IMR-90 (cell line): Measurements from ENCODE around the gene NFKBIE. TPM values are rescaled to one million over a fixed set of nuclear protein-coding genes. Genes with fewer than 3 reads are reported as not detected.

Experiments
- ATAC-seq: fragments of 200-7000 bp; cut with Tn5 transposase; 2 replicates; pipeline ENCODE4 v1.9.1; 2020; ENCODE audit warnings: low read depth, mild to moderate bottlenecking, moderate library complexity
- BruUV-seq: library from RNA; stranded (reverse); fragments of 400-500 nt; replicated peaks from 2 replicates; lab custom pipeline; 2021; lab: Mats Ljungman, UMichigan
- CTCF ChIA-PET: fragments of 300-600 bp; formaldehyde crosslinking; extraction: SDS; loops from one replicate; lab custom pipeline; 2021; ENCODE audit warnings: antibody characterized with exemption; lab: Yijun Ruan, JAX
- POLR2A ChIA-PET: fragments of 300-600 bp; sonication (Branson Sonifier 250); formaldehyde crosslinking; loops from one replicate; lab custom pipeline; 2022; ENCODE audit warnings: antibody characterized with exemption; ENCODE audit not compliant: unreplicated experiment; lab: Charles Lee
- DNase-seq: peaks from one replicate; pipeline ENCODE4 v3.0.0; 2013
- H2AFZ ChIP-seq: replicated peaks from 2 replicates; pipeline ENCODE3; 2013; ENCODE audit warnings: low read length, mild to moderate bottlenecking; ENCODE audit not compliant: poor library complexity
- H2AK5ac ChIP-seq: 2 replicates; pipeline ENCODE4 v1.6.1; 2013; ENCODE audit warnings: low read depth, low read length, inconsistent platforms
- H2AK9ac ChIP-seq: replicated peaks from 2 replicates; pipeline ENCODE3; 2013; ENCODE audit warnings: mild to moderate bottlenecking, low read depth, low read length, moderate library complexity; ENCODE audit not compliant: poor library complexity
- H2BK120ac ChIP-seq: 2 replicates; pipeline ENCODE4 v1.6.1; 2013; ENCODE audit warnings: low read depth, low read length, inconsistent platforms
- H2BK15ac ChIP-seq: 3 replicates; pipeline ENCODE4 v1.6.1; 2013; ENCODE audit warnings: low read depth, low read length, inconsistent platforms
- H2BK20ac ChIP-seq: 2 replicates; pipeline ENCODE4 v1.6.1; 2013; ENCODE audit warnings: low read depth, mild to moderate bottlenecking, inconsistent platforms, low read length, moderate library complexity
- H2BK5ac ChIP-seq: 2 replicates; pipeline ENCODE4 v1.6.1; 2013; ENCODE audit warnings: mild to moderate bottlenecking, low read depth, low read length, inconsistent platforms; ENCODE audit not compliant: poor library complexity, severe bottlenecking
- H3K14ac ChIP-seq: replicated peaks from 2 replicates; pipeline ENCODE4 v1.6.1; 2013; ENCODE audit warnings: low read depth, low read length, inconsistent platforms
- H3K18ac ChIP-seq: 2 replicates; pipeline ENCODE4 v1.6.1; 2013; ENCODE audit warnings: low read depth, low read length, control low read depth
- H3K23ac ChIP-seq: 2 replicates; pipeline ENCODE4 v1.6.1; 2013; ENCODE audit warnings: low read depth, low read length, inconsistent platforms
- H3K27ac ChIP-seq: 2 replicates; pipeline ENCODE4 v1.5.1; 2013; ENCODE audit warnings: mild to moderate bottlenecking, control low read depth, low read length; ENCODE audit not compliant: insufficient read depth
- H3K27me3 ChIP-seq: 2 replicates; pipeline ENCODE4 v1.6.1; 2013; ENCODE audit warnings: low read length; ENCODE audit not compliant: control insufficient read depth, insufficient read depth
- H3K36me3 ChIP-seq: 2 replicates; pipeline ENCODE4 v1.6.1; 2013; ENCODE audit warnings: low read length, mixed read lengths; ENCODE audit not compliant: control insufficient read depth, insufficient read depth
- H3K4ac ChIP-seq: 2 replicates; pipeline ENCODE4 v1.6.1; 2013; ENCODE audit warnings: low read depth, low read length, inconsistent platforms
- H3K4me1 ChIP-seq: 2 replicates; pipeline ENCODE4 v1.6.1; 2013; ENCODE audit warnings: low read length, mixed read lengths; ENCODE audit not compliant: control insufficient read depth, insufficient read depth
- H3K4me2 ChIP-seq: 2 replicates; pipeline ENCODE4 v1.6.1; 2013; ENCODE audit warnings: low read depth, mild to moderate bottlenecking, control low read depth, low read length, moderate library complexity
- H3K4me3 ChIP-seq: 2 replicates; pipeline ENCODE4 v1.5.1; 2013; ENCODE audit warnings: low read depth, mild to moderate bottlenecking, control low read depth, low read length, moderate library complexity; ENCODE audit not compliant: insufficient read depth
- H3K56ac ChIP-seq: 2 replicates; pipeline ENCODE4 v1.6.1; 2013; ENCODE audit warnings: low read length, inconsistent platforms; ENCODE audit not compliant: insufficient read depth; ENCODE audit errors: extremely low read depth
- H3K79me1 ChIP-seq, 2 experiments: 2 replicates each; pipeline ENCODE4 v1.6.1; 2013; ENCODE audit warnings: low read length in 2 of 2, inconsistent platforms in 1 of 2, low read depth in 1 of 2
- H3K9ac ChIP-seq: 2 replicates; pipeline ENCODE4 v1.6.1; 2013; ENCODE audit warnings: low read depth, low read length, control low read depth
- H3K9me1 ChIP-seq: 2 replicates; pipeline ENCODE4 v1.6.1; 2013; ENCODE audit warnings: low read length, inconsistent platforms; ENCODE audit not compliant: insufficient read depth
- H3K9me3 ChIP-seq: 2 replicates; pipeline ENCODE4 v1.6.1; 2013; ENCODE audit warnings: low read length; ENCODE audit not compliant: control insufficient read depth, insufficient read depth
- H4K20me1 ChIP-seq: 2 replicates; pipeline ENCODE4 v1.6.1; 2013; ENCODE audit warnings: low read length, inconsistent platforms; ENCODE audit not compliant: insufficient read depth
- H4K5ac ChIP-seq: 2 replicates; pipeline ENCODE4 v1.6.1; 2013; ENCODE audit warnings: mild to moderate bottlenecking, low read depth, low read length, control low read depth
- H4K8ac ChIP-seq, 2 experiments: 2 replicates each; pipeline ENCODE4 v1.6.1; 2013; ENCODE audit warnings: low read depth in 2 of 2, low read length in 2 of 2, control low read depth in 1 of 2, inconsistent platforms in 1 of 2
- H4K91ac ChIP-seq: 2 replicates; pipeline ENCODE4 v1.6.1; 2013; ENCODE audit warnings: low read depth, low read length, inconsistent platforms; ENCODE audit not compliant: insufficient read depth
- BHLHE40 ChIP-seq: fragments of 150-350 bp; IDR thresholded peaks from 2 replicates; pipeline ENCODE4 v1.6.1; 2016; ENCODE audit warnings: mild to moderate bottlenecking, low read depth, low read length
- FOS ChIP-seq: fragments of 150-350 bp; IDR thresholded peaks from 2 replicates; pipeline ENCODE4 v1.6.1; 2016; ENCODE audit warnings: low read depth, low read length
- RCOR1 ChIP-seq: IDR thresholded peaks from 2 replicates; pipeline ENCODE4 v1.6.1; 2012; ENCODE audit warnings: mild to moderate bottlenecking, low read length, improper control_type of control experiment; ENCODE audit not compliant: insufficient replicate concordance
- WGBS, 2 experiments: methylation state at CpG; one replicate each; pipeline versions ENCODE4 v1.1.5 to v1.1.7; 2013; ENCODE audit warnings: missing lambda C conversion rate in 2 of 2; ENCODE audit not compliant: insufficient read length in 1 of 2; ENCODE audit errors: extremely low coverage in 2 of 2; 5-methylcytosine and 5-hydroxymethylcytosine counted together
- dilution Hi-C: fragments of 300-500 bp; cut with HindIII; formaldehyde crosslinking; loops from one replicate; pipeline ENCODE4 v1.14.3; 2018; ENCODE audit warnings: low sequenced_read_pairs; ENCODE audit not compliant: unreplicated experiment
- in situ Hi-C: fragments of 300-500 bp; cut with MboI; formaldehyde crosslinking; loops from 3 replicates; pipeline ENCODE4 v1.14.3; 2019; ENCODE audit warnings: low sequenced_read_pairs, inconsistent platforms, mixed read lengths
- intact Hi-C: fragments of 100-400 bp; cut with micrococcal nuclease; formaldehyde crosslinking; loops from 2 replicates; pipeline ENCODE4 v1.10.0; 2022
- polyA plus RNA-seq, 3 experiments: library from polyadenylated mRNA; depleted of rRNA; stranded (reverse); fragments of >200 nt; gene quantifications; 2 replicates each; pipeline ENCODE4 v1.2.3, GENCODE V29; 2012; ENCODE audit warnings: low replicate concordance in 1 of 3
- total RNA-seq: library from RNA; depleted of rRNA; stranded (reverse); fragments of >200 nt; gene quantifications from 2 replicates; pipeline ENCODE4 v1.2.3, GENCODE V29; 2012
- TF ChIP-seq, protein P1 (sequence below): conservative IDR thresholded peaks from 2 replicates; pipeline ENCODE4 v1.5.1; 2012; ENCODE audit warnings: mild to moderate bottlenecking, low read depth, low read length, improper control_type of control experiment
- TF ChIP-seq, protein P2 (sequence below): fragments of 150-350 bp; IDR thresholded peaks from 2 replicates; pipeline ENCODE4 v1.6.1; 2017; ENCODE audit warnings: mild to moderate bottlenecking, antibody characterized with exemption, low read length, low read depth

Gene NFKBIE
- total and polyA plus RNA-seq, 2 of the 4 experiments (the other 2 are of a cell fraction): 7.9 to 13.0 TPM

DNA sequence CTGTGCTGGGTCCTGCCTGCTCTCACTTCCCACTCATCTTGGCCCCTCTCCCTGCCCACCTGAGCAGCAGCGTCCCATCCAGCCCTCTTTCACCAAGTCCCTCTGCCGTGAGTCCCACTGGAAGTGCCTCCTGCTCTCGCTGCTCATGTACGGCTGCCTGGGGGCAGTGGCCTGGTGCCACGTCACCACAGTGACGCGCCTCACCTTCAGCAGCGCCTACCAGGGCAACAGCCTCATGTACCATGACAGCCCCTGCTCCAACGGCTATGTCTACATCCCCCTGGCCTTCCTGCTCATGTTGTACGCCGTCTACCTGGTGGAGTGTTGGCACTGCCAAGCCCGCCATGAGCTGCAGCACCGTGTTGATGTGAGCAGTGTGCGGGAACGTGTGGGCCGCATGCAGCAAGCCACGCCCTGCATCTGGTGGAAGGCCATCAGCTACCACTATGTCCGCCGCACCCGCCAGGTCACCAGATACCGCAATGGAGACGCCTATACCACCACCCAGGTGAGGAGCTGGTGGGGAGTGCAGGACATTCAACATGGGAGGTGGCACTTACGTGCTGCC is 7.7 kb upstream of the NFKBIE start:
- dilution Hi-C loops: no loop called here
- H4K5ac ChIP-seq: no peak overlapping the region
- H3K27me3 ChIP-seq: peaks cover 84% of the 10 kb centered on the region

More for the DNA sequence above, 7.7 kb upstream of the NFKBIE start:
- Histone ChIP-seq H2AK9ac (no peak overlapping the region), H2AK5ac (no peak overlapping the region), H3K79me1 (no peaks in the 10 kb centered on the region), H3K9me1 (no peaks in the 10 kb centered on the region), H4K20me1 (no peaks in the 10 kb centered on the region), H3K4me1 (no peaks in the 10 kb centered on the region), H3K9me3 (no peaks in the 10 kb centered on the region), H3K4me2 (no peak overlapping the region), H3K56ac (no peak overlapping the region), H3K27ac (no peak overlapping the region), H3K23ac (no peak overlapping the region), H3K9ac (no peak overlapping the region), H2BK120ac (no peak overlapping the region), H3K4me3 (no peak overlapping the region), H4K8ac (no peak overlapping the region), H2BK20ac (no peak overlapping the region), H3K14ac (no peak overlapping the region), H3K18ac (no peak overlapping the region), H2BK15ac (no peak overlapping the region), H2BK5ac (no peak overlapping the region), H3K4ac (no peak overlapping the region), H4K91ac (no peak overlapping the region), H3K36me3 (no peaks in the 10 kb centered on the region), H2AFZ (no peak overlapping the region)
- no peak for ATAC-seq
- ChIA-PET CTCF (no interaction called here), POLR2A (no interaction called here)
- no peak for DNase-seq
- intact Hi-C loops (no loop called here), in situ Hi-C loops (no loop called here)
- TF ChIP-seq, protein P1, sequence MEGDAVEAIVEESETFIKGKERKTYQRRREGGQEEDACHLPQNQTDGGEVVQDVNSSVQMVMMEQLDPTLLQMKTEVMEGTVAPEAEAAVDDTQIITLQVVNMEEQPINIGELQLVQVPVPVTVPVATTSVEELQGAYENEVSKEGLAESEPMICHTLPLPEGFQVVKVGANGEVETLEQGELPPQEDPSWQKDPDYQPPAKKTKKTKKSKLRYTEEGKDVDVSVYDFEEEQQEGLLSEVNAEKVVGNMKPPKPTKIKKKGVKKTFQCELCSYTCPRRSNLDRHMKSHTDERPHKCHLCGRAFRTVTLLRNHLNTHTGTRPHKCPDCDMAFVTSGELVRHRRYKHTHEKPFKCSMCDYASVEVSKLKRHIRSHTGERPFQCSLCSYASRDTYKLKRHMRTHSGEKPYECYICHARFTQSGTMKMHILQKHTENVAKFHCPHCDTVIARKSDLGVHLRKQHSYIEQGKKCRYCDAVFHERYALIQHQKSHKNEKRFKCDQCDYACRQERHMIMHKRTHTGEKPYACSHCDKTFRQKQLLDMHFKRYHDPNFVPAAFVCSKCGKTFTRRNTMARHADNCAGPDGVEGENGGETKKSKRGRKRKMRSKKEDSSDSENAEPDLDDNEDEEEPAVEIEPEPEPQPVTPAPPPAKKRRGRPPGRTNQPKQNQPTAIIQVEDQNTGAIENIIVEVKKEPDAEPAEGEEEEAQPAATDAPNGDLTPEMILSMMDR: no peak
- TF ChIP-seq BHLHE40: no peak
- TF ChIP-seq RCOR1: no peak
- TF ChIP-seq, protein P2, sequence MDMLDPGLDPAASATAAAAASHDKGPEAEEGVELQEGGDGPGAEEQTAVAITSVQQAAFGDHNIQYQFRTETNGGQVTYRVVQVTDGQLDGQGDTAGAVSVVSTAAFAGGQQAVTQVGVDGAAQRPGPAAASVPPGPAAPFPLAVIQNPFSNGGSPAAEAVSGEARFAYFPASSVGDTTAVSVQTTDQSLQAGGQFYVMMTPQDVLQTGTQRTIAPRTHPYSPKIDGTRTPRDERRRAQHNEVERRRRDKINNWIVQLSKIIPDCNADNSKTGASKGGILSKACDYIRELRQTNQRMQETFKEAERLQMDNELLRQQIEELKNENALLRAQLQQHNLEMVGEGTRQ: no peak
- no peak for TF ChIP-seq FOS
- no TSS peak for BruUV-seq
- WGBS, 2 experiments: 78% methylated on average over 13 of the region's 23 CpGs; no CpG with 5 or more reads in 1 of the 2 experiments
